Spinal cord (tissue), 10 donors: ENCODE measurements around the gene REPS2. TPM values are rescaled to one million over a fixed set of nuclear protein-coding genes. Genes with fewer than 3 reads are reported as not detected.
A peak's percentile ranks its signal among the peaks of the same experiment; 100 is the strongest.

Experiments
- DNase-seq, 6 donors: peaks; one replicate each; pipeline versions ENCODE4 v3.0.0 to v3.0.0-alpha.2; 2013 to 2015; ENCODE audit warnings: low spot score in 6 of 6, low read depth in 4 of 6
- H3K27ac ChIP-seq: one replicate; pipeline ENCODE4 v1.5.1; 2013; ENCODE audit warnings: low read depth, low read length, control low read depth
- H3K27me3 ChIP-seq: one replicate; pipeline ENCODE4 v1.6.1; 2013; ENCODE audit warnings: low read length; ENCODE audit not compliant: control insufficient read depth, insufficient read depth
- H3K36me3 ChIP-seq: one replicate; pipeline ENCODE4 v1.6.1; 2013; ENCODE audit warnings: low read length; ENCODE audit not compliant: control insufficient read depth, insufficient read depth
- H3K4me1 ChIP-seq: one replicate; pipeline ENCODE4 v1.6.1; 2013; ENCODE audit warnings: low read length; ENCODE audit not compliant: control insufficient read depth, insufficient read depth
- H3K4me3 ChIP-seq: one replicate; pipeline ENCODE4 v1.5.1; 2013; ENCODE audit warnings: low read depth, low read length, control low read depth
- H3K9me3 ChIP-seq: one replicate; pipeline ENCODE4 v1.6.1; 2013; ENCODE audit warnings: low read length; ENCODE audit not compliant: control insufficient read depth, insufficient read depth
- WGBS: methylation state at CpG from one replicate; pipeline ENCODE4 v1.1.5; 2013; ENCODE audit warnings: missing lambda C conversion rate; ENCODE audit not compliant: insufficient coverage; 5-methylcytosine and 5-hydroxymethylcytosine counted together
- polyA plus RNA-seq, 2 donors: library from polyadenylated mRNA; unstranded; fragments of 120-200 nt; gene quantifications; one replicate each; pipeline ENCODE4 v1.2.1, GENCODE V29; 2013; ENCODE audit not compliant: insufficient read length in 2 of 2
- total RNA-seq, 2 donors: library from RNA; depleted of rRNA in 1 of 2; stranded (reverse); fragments of 120-200 nt in 1 of 2; fragments of >200 nt in 1 of 2; gene quantifications; one replicate each; pipeline versions ENCODE4 v1.2.3 to v1.2.4, GENCODE V29; 2013 to 2014
- donor health status: healthy.

REPS2 gene
- total and polyA plus RNA-seq, 4 donors: 13.4 to 61.1 (median 26.1) TPM

GRCh38 chrX:17161991-17162390 is 215.5 kb downstream of the REPS2 start:
- Histone ChIP-seq H3K36me3 (no peaks in the 10 kb centered on the region), H3K27ac (no peak overlapping the region), H3K4me1 (no peaks in the 10 kb centered on the region), H3K4me3 (no peak overlapping the region), H3K27me3 (peaks cover 4% of the 10 kb centered on the region), H3K9me3 (peaks cover 23% of the 10 kb centered on the region)
- DNase-seq: no peak
- 67% methylated on average over 1 of the region's 1 CpG for WGBS

GRCh38 chrX:17164079-17164478 is 217.6 kb downstream of the REPS2 start:
- Histone ChIP-seq H3K27ac (no peak overlapping the region), H3K27me3 (peaks cover 3% of the 10 kb centered on the region), H3K36me3 (no peaks in the 10 kb centered on the region), H3K4me3 (no peak overlapping the region), H3K4me1 (no peaks in the 10 kb centered on the region), H3K9me3 (peaks cover 23% of the 10 kb centered on the region)
- no peak for DNase-seq
- no CpG with 5 or more reads among the region's 1 CpG for WGBS

GRCh38 chrX:17164941-17165340 is 218.5 kb downstream of the REPS2 start:
- H3K4me1 ChIP-seq: no peaks in the 10 kb centered on the region
- H3K27me3 ChIP-seq: peaks cover 5% of the 10 kb centered on the region
- WGBS: 100% methylated on average over 1 of the region's 1 CpG
- peaks cover 23% of the 10 kb centered on the region for H3K9me3 ChIP-seq
- no peak overlapping the region for H3K27ac ChIP-seq
- DNase-seq: no peak
- no peak overlapping the region for H3K4me3 ChIP-seq
- no peaks in the 10 kb centered on the region for H3K36me3 ChIP-seq

GRCh38 chrX:17167915-17168314 is 221.5 kb downstream of the REPS2 start:
- Histone ChIP-seq H3K36me3 (no peaks in the 10 kb centered on the region), H3K4me3 (no peak overlapping the region), H3K9me3 (peaks cover 6% of the 10 kb centered on the region), H3K4me1 (no peaks in the 10 kb centered on the region), H3K27me3 (peaks cover 5% of the 10 kb centered on the region), H3K27ac (no peak overlapping the region)
- 80% methylated on average over 1 of the region's 2 CpGs for WGBS
- DNase-seq: no peak

- H3K27me3 ChIP-seq: peaks cover 5% of the 10 kb centered on the region
Observed at GRCh38 chrX:17170973-17171372, 224.5 kb downstream of the REPS2 start.

GRCh38 chrX:17174671-17175070 is 228.2 kb downstream of the REPS2 start:
- Histone ChIP-seq H3K36me3 (no peaks in the 10 kb centered on the region), H3K27me3 (peaks cover 5% of the 10 kb centered on the region), H3K4me3 (no peak overlapping the region), H3K27ac (no peak overlapping the region), H3K4me1 (peaks cover 8% of the 10 kb centered on the region), H3K9me3 (no peaks in the 10 kb centered on the region)
- 31% methylated on average over 8 of the region's 8 CpGs for WGBS
- DNase-seq: peak in 4 of 6 donors; percentile 22 to 81 (median 44)

More at GRCh38 chrX:17170973-17171372, 224.5 kb downstream of the REPS2 start:
- Histone ChIP-seq H3K4me1 (peaks cover 8% of the 10 kb centered on the region), H3K4me3 (no peak overlapping the region), H3K36me3 (no peaks in the 10 kb centered on the region), H3K9me3 (no peaks in the 10 kb centered on the region), H3K27ac (no peak overlapping the region)
- 59% methylated on average over 2 of the region's 2 CpGs for WGBS
- no peak for DNase-seq

GRCh38 chrX:17182317-17182716 is 235.9 kb downstream of the REPS2 start:
- no peaks in the 10 kb centered on the region for H3K36me3 ChIP-seq
- H3K9me3 ChIP-seq: no peaks in the 10 kb centered on the region
- WGBS: 85% methylated on average over 2 of the region's 3 CpGs
- H3K4me1 ChIP-seq: no peaks in the 10 kb centered on the region
- DNase-seq: no peak
- no peak overlapping the region for H3K4me3 ChIP-seq
- no peak overlapping the region for H3K27ac ChIP-seq
- peaks cover 14% of the 10 kb centered on the region for H3K27me3 ChIP-seq

GRCh38 chrX:17183566-17183965 is 237.1 kb downstream of the REPS2 start:
- WGBS: 64% methylated on average over 2 of the region's 2 CpGs
- H3K9me3 ChIP-seq: no peaks in the 10 kb centered on the region

GRCh38 chrX:17185431-17185830 is 239.0 kb downstream of the REPS2 start:
- Histone ChIP-seq H3K27ac (no peak overlapping the region), H3K4me1 (no peaks in the 10 kb centered on the region), H3K36me3 (no peaks in the 10 kb centered on the region), H3K27me3 (peaks cover 11% of the 10 kb centered on the region), H3K4me3 (no peak overlapping the region), H3K9me3 (no peaks in the 10 kb centered on the region)
- WGBS: 50% methylated on average over 2 of the region's 5 CpGs
- no peak for DNase-seq

More at GRCh38 chrX:17183566-17183965, 237.1 kb downstream of the REPS2 start:
- no peaks in the 10 kb centered on the region for H3K36me3 ChIP-seq
- peaks cover 14% of the 10 kb centered on the region for H3K27me3 ChIP-seq
- no peaks in the 10 kb centered on the region for H3K4me1 ChIP-seq
- no peak overlapping the region for H3K27ac ChIP-seq
- no peak overlapping the region for H3K4me3 ChIP-seq
- no peak for DNase-seq

- no peaks in the 10 kb centered on the region for H3K4me1 ChIP-seq
- peaks cover 2% of the 10 kb centered on the region for H3K27me3 ChIP-seq
- 61% methylated on average over 7 of the region's 7 CpGs for WGBS
- no peak overlapping the region for H3K4me3 ChIP-seq
- no peaks in the 10 kb centered on the region for H3K9me3 ChIP-seq
- DNase-seq: peak in 3 of 6 donors; percentile 1 to 54 (median 1)
- no peaks in the 10 kb centered on the region for H3K36me3 ChIP-seq
- no peak overlapping the region for H3K27ac ChIP-seq
Observed at GRCh38 chrX:17187136-17187756, 240.8 kb downstream of the REPS2 start.
